ENCODE measurements around the gene RLN3. TPM values are rescaled to one million over a fixed set of nuclear protein-coding genes. Genes with fewer than 3 reads are reported as not detected.
A peak's percentile ranks its signal among the peaks of the same experiment; 100 is the strongest.

RLN3 gene
- total RNA-seq, 4 donors from 2014 or later = not detected

DNA sequence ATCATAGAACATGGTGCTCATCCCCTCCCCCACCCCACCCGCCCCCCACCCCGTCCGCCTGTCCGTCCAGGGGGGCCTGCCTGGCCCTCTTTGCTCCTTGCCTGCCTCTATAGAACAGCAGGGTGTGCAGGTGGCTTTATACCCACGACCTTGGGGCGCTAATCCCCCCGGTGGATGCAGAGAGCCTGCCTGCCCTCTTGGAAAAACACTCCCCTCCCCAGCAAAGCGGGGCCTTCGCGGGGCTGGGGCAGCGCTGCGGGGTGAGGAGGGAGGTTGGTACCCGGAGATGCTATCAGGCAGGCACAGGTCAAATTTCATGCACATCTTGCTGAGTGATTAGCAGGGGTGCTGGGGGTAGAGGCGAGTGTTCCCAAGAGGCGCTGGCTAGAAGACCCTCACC lies 43.8 kb upstream of the RLN3 start:
- Histone ChIP-seq H3K4me1 (peaks cover 19 to 52% (median 23%) of the 10 kb centered on the region in 3 donors), H3K27ac (no peak overlapping the region), H3K27me3 (no peaks in the 10 kb centered on the region), H3K36me3 (peaks cover 0 to 57% (median 5%) of the 10 kb centered on the region in 3 donors), H3K9me3 (no peaks in the 10 kb centered on the region), H3K4me3 (no peak overlapping the region)
- no peak for DNase-seq
- TF ChIP-seq, protein P1, sequence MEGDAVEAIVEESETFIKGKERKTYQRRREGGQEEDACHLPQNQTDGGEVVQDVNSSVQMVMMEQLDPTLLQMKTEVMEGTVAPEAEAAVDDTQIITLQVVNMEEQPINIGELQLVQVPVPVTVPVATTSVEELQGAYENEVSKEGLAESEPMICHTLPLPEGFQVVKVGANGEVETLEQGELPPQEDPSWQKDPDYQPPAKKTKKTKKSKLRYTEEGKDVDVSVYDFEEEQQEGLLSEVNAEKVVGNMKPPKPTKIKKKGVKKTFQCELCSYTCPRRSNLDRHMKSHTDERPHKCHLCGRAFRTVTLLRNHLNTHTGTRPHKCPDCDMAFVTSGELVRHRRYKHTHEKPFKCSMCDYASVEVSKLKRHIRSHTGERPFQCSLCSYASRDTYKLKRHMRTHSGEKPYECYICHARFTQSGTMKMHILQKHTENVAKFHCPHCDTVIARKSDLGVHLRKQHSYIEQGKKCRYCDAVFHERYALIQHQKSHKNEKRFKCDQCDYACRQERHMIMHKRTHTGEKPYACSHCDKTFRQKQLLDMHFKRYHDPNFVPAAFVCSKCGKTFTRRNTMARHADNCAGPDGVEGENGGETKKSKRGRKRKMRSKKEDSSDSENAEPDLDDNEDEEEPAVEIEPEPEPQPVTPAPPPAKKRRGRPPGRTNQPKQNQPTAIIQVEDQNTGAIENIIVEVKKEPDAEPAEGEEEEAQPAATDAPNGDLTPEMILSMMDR (IDR thresholded peaks at IDR 0.05) = no peak
- no peak for TF ChIP-seq POLR2A (IDR thresholded peaks at IDR 0.05)
- 100% methylated on average over 1 to 2 of the region's 15 CpGs for WGBS, 2 donors
- intact Hi-C loops (cut with DNase I) = no loop called here

DNA sequence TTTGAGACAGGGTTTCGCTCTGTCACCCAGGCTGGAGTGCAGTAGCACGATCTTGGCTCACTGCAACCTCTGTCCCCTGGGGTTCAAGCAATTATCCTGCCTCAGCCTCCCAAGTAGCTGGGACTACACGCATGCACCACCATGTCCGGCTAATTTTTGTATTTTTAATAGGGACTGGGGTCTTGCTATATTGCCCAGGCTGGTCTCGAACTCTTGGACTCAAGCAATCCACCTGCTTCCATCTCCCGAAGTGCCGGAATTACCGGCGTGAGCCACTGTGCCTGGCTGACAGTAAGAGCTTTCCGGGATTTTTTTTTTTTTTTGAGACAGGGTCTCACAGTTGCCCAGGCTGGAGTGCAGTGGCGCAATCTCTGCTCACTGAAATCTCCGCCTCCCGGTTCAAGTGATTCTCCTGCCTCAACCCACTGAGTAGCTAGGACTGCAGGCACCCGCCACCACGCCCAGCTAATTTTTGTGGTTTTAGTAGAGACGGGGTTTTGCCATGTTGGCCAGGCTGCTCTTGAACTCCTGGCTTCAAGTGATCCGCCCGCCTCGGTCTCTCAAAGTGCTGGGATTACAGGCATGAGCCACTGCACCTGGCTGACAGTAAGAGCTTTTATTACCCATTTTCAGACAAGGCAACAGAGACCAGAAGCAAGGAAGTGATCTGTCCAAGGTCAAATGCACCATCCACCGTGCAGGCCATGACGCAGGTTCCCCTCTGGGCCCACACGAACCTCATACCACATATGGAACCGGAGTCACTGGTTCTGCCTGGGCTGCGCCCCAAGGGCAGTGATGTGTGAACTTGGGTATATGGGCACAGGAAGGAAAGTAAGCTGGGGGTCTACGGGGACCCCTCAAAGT lies 42.8 kb upstream of the RLN3 start:
- DNase-seq = no peak
- TF ChIP-seq, protein P1 (IDR thresholded peaks at IDR 0.05) = no peak
- no peak for TF ChIP-seq POLR2A (IDR thresholded peaks at IDR 0.05)
- no peaks in the 10 kb centered on the region for H3K27me3 ChIP-seq
- H3K36me3 ChIP-seq = peaks cover 0 to 65% (median 5%) of the 10 kb centered on the region in 3 donors
- intact Hi-C loops (cut with DNase I) = no loop called here
- H3K9me3 ChIP-seq = no peaks in the 10 kb centered on the region
- WGBS, 2 donors = 77 to 81% methylated on average over 15 to 25 of the region's 25 CpGs
- H3K4me3 ChIP-seq = no peak overlapping the region
- peaks cover 11 to 43% (median 18%) of the 10 kb centered on the region in 3 donors for H3K4me1 ChIP-seq
- peak overlapping the region; percentile 74 to 93 (median 84) for H3K27ac ChIP-seq

DNA sequence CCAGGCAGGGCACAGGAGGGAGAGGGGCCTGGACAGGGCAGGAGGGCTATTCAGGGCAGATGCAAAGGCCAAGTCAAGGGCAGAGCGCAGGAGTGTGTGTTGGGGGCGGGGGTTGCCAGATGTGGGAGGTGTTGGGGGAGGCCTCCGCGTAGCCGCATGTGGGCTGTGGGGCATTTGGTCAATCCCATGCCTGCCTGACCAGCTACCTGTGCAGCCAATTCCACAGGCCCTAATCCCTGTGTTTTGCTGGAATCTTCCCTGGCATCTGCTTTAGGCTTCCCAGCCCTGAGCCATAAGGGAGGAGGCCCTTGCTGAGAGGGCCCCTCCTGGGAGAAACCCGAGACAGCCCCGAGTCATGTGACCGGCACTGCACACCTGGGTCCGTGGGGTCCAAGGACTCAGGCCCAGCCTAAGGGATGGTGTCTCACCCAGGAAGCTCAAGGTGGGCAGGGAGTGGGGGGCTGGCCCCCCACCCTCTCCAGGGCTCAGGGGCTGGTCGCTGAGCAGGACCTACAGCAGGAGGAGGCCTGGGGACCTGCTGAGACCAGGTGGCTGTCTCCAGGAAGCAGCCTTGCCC lies 42.1 kb upstream of the RLN3 start:
- no peak for DNase-seq
- Histone ChIP-seq H3K9me3 (no peaks in the 10 kb centered on the region), H3K27ac (peak overlapping the region; percentile 74 to 93 (median 84)), H3K27me3 (no peaks in the 10 kb centered on the region), H3K36me3 (peaks cover 0 to 65% (median 5%) of the 10 kb centered on the region in 3 donors), H3K4me3 (peak overlapping the region in 1 of 4 donors; percentile 47), H3K4me1 (peaks cover 11 to 41% (median 18%) of the 10 kb centered on the region in 3 donors)
- intact Hi-C loops (cut with DNase I) = no loop called here
- 40 to 80% methylated on average over 1 to 3 of the region's 10 CpGs for WGBS, 2 donors
- no peak for TF ChIP-seq POLR2A (IDR thresholded peaks at IDR 0.05)
- TF ChIP-seq, protein P1 (IDR thresholded peaks at IDR 0.05) = no peak

DNA sequence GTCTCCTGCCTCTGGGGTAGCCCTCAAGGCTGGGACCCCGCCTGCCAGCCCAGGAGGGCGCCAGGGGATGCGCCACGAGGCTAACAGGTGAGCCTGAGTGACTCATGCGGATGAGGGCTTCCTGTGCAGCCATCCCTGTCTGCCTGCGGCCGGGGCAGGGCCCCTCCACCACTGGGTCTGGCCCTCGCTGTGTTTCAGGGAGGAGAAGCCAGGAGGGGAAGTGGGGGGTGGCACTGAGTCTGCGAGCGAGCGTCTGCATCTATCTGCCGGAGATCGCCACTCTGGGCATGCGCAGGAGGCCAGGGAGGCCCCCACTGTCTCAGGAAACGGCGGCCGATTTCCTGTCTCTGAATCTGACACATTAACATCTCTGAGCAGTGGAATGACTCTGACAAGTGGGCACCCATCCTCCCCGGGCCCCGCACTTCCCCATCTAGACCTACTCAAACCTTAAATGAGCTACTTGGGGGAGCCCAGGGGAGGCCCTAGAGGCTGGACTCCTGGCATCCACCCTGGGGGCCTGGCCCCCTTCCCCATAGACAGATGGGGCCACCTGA lies 41.5 kb upstream of the RLN3 start:
- peak in 1 of 4 donors; percentile 56 for TF ChIP-seq POLR2A (IDR thresholded peaks at IDR 0.05)
- TF ChIP-seq, protein P1 (IDR thresholded peaks at IDR 0.05) = no peak
- Histone ChIP-seq H3K36me3 (peaks cover 0 to 68% (median 5%) of the 10 kb centered on the region in 3 donors), H3K4me3 (peak overlapping the region in 1 of 4 donors; percentile 47), H3K9me3 (no peaks in the 10 kb centered on the region), H3K27ac (peak overlapping the region; percentile 74 to 93 (median 84)), H3K4me1 (peaks cover 11 to 41% (median 18%) of the 10 kb centered on the region in 3 donors), H3K27me3 (no peaks in the 10 kb centered on the region)
- peak; percentile 76 for DNase-seq
- intact Hi-C loops (cut with DNase I) = no loop called here
- 0 to 45% methylated on average over 3 to 11 of the region's 19 CpGs for WGBS, 2 donors

All from esophagus squamous epithelium (tissue), 5 donors.